Raji (cell line): ENCODE measurements around the gene PTK7.

Experiments
- POLR2A ChIP-seq: IDR thresholded peaks from 2 replicates; pipeline ENCODE4 v1.6.1; 2011; ENCODE audit warnings: low read depth, low read length, control low read depth; ENCODE audit not compliant: insufficient read depth

PTK7 gene

DNA sequence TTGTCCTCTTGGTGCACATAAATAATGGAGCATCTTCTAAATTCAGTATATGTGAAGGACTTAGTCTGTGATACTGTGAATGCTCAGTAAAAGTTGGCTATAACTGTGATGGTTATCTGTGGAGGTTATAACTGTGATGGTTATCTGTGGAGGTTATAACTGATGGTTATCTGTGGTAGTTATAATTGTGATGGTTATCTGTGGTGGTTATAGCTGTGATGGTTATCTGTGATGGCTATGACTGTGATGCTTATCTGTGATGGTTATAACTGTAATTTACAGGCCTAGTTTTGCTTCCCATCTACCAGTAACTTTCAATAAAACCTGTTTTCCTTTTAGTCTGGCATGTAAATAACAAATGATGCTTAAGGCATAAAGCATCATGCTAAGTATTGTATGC, 16.5 kb downstream of the PTK7 start:
- no peak for TF ChIP-seq POLR2A

DNA sequence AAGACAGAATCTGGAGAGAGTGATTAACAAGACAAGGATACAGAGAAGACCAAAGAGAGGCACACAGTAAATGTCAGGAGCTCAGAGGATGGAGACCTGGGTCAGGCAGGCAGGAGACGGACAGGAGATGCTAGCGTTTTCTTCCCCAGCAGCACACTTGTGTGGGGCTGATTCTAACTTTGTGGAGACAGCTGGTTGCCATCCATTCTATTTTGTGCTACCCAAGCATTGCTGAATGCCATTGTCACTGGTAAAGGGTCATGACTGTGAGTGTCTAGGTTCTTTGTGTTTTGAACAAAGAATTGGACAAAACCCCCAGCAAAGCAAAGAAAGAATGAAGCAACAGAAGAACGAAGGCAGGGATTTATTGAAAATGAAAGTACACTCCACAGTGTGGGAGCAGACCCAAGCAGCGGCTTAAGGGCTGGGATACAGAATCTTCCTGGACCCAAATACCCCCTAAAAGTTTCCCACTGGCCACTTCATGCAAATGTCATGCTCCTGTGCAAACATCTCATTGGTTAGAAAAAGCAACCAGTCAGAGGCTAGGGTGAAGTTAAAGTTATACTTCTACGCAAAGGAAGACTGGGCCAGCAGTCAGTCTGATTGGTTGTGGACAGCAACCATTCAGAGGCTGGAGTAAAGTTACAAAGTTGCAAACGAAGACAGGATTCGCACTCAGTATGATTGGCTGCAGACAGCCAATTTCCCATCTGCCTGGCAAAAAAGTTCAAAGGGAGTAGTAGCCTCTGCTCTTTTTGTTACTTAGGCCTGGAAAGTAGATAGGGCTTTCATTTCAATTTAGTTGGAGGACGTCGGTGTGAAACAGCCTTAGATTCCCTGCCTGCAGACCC, 17.5 kb downstream of the PTK7 start:
- no peak for TF ChIP-seq POLR2A

DNA sequence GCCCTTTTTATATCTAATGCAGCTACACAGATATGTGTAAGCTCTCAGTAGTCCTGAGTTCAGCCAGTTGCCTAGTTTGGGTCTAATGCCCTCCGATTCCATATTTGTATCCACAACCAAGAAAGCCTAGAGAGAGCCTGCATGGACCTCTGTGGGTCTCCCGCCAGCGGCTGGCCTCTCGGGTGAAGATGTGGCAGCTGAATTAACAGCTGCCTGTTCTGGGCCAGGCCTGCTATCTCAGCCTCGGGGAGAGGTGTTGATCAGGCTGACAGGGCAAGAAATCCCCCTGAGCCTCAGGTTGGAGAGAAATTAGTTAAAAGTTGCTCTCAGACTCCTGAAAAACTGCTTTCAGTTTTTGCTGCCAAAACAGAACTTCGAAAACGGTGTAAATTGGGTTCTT, 19.8 kb downstream of the PTK7 start:
- TF ChIP-seq POLR2A = no peak

DNA sequence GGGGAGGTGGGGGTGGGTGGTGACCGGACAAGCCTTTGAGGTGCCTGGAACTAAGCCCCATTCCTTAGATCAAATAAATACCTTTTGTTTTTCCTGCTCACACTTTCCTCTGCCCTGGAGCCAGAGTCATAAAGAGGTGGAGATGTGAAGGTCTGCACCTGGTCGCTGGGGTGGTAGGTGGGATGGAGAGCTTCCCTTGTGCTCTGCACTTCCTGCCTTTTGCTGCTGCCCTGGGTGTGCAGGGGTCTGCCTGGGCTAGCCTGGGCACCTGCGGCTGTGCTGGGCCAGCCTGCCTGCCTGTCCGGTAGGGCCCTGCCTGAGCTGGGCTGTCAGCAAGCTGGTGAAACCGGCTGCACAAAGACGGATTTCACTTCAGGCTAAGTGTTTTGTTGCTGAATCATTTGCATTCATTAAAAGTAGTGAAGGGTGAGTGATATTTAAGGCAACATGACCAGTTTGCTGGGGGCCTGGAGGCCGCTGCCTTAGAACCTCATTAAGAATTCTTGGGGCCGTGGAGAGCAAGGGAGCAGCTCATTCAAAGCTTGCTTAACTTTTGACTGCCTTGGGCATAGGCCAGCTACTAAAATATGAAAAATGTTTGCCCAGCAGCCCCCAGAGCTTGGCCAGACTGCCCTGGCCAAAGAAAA, 20.5 kb downstream of the PTK7 start:
- no peak for TF ChIP-seq POLR2A

DNA sequence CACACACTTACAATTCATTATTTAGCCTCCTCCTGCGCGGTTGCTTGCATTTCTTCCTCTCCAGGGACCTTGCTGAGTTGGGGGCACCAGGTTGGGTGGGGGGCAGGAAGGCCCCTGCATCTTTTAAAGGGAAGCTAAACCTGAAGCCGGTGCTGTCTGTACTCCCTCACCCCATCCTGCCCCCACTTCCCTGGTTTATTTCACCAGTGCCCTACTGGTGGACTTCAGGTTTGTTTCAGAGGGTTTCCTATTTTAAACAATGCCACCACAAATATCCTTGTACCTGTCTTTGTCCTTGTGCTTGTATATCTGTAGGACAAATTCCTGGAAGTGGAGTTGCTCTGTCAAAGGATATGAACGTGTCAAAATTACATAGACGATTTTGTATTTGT, 21.0 kb downstream of the PTK7 start:
- no peak for TF ChIP-seq POLR2A

DNA sequence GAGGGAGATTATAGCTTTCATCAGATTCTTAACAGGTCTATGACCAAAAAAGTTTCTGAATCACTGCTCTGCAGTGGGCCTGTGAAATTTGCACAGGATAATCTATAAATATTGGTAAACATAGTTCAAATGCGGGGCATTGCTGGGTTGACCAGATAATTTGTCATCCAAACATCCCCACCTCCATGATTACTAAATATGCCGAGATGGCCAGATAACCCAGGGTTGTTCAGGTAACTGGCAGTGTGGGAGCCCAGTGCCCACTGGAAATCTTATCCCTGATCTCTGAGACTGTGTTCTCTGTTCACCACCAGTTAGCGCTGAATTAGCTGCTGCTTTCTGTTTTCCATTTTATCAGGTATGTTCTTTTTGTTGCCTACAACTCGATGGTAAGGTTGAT, 21.4 kb downstream of the PTK7 start:
- TF ChIP-seq POLR2A = no peak

DNA sequence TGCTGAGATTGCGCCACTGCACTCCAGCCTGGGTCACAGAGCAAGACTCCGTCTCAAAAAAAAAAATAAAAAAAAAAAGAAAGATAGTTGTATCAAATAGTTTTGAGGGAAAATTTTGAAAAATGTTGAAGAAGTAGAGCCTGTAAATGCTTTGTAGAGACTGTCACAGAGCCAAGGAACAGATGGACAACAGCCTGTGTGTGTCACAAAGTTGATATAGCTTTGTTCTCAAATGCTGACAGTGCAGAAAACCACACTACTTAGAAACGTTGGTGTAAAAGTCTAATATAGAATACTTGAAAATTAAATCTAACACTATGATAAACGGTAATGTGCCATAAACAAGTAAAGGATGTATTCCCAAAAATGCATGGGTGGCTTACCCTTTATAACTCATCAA, 25.4 kb downstream of the PTK7 start:
- no peak for TF ChIP-seq POLR2A

DNA sequence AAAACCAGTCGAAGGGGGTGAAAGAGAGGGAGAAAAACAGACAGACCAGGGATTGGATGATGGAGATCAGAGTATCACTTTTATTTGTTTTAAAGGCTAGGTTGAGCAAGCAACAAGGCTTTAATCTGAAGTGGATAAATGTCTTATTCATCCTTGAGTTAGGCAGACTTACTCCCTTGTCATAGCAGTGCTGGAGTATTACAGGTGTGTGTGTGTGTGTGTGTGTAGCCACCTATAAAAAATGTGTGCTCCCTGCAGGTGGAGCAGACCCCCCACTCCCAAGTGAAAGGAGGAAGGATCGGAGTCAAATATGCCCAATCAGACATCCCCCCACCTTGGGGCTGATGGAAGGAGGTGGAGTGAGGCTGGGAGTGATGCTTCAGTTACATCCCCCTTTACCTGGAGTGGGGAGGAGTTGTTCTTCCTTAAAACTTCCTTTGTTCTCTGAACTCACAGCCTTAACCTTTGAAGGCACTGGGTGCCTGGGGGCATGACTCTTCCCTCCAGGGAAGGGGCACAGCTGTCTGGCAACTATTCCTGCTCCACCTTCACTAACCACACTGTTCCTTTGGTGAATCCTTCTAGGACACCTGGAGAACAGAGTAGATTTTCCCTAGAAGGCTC, 27.3 kb downstream of the PTK7 start:
- no peak for TF ChIP-seq POLR2A

DNA sequence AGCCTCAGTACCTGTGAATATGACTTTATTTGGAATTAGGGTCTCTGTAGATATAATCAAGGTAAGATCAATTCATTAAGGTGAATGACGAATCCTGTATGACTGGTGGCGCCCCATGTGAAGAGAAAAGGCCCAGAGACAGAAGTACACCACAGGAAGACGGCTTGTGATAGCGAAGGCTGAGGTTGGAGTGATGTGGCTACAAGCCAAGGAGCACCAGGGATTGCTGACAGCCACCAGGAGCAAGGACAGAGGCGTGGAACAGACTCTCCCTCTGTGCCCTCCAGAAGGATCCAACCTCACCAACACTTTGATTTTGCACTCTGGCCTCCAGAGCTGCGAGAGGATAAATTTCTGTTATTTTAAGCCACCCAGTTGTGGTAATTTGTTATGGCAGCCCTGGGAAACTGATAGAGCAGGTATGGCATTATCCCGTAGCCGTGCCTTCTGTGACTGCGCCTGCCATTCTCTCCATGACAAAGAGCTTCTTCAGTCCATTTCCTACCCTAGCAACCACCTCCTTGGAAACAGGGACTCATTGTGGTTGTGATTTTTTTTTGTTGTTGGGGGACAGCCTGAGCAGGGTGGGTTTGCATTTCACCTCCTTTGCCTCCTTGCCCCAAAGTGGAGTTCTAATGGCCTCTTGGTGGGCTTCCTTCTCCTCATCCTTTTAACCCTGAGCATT, 29.6 kb downstream of the PTK7 start:
- no peak for TF ChIP-seq POLR2A

DNA sequence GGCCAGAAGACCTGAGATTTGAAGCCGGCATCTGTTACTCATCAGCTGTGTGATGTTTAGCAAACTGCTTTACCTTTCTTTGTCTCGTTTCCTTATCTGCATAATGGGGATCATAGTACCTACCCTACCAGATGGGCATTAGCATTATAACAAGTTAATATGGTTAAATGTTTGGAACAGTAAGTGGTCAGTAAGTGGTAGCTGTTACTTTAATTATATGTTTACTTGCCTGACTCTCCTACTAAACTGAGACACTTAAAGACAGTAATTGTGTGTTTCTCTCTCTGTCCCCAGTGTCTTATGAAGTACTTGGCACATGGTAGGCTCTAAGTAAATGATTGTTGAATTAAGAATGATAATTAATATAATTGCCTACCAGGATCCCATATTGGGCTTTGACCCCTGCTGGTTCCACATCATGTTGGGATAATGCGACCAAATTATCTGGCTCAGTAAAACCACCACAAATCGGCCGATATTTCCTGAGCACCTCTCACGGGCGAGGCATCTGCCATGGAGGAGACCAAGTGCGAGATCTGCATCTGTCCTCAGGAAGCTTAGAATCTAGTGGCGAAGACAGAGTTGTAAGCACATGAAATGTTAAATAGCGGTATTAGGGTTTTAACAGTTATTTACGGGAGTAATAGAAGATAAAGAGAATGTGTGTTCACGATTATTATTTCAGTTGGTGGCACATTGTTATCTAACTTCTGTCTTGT, 31.4 kb downstream of the PTK7 start:
- no peak for TF ChIP-seq POLR2A

DNA sequence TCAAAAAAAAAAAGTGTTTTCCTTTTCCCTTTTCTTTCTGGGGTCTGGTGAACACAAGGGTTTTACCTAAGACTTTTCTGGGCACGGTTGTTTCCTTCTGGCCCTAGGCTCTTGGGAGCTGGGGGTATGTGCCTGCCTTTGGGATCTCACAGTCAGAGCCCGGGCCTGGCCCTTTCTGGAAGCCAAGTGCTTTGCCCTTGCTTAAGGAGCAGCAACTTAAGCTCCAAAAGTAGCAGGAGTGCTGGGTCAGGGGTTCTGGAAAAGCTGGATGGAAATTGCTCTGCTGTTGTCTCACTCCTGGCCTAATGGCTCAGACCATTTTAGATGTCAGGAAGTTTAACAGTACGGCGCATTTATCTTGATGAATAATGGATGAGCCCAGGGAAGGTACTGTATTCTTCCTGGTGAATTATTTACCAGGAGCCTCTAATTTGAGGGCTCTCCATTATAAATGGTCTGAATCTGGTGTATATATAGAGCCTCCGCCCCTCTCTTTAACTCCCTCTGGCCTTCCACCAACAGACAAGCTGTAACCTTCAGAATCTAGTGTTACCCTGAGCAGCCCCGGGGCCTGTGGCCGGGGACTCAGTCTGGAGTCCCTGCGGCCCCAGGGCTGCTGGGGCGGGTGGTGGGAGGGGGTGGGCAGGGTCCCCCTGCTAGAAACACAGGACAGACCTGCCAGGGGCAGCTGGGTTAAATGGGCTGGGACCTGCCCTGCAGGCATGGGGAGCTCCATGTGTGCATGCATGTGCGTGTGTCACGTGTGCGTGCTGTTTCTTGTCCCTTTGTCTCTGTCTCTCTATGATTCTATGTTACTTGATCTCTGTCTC, 37.5 kb downstream of the PTK7 start:
- no peak for TF ChIP-seq POLR2A

DNA sequence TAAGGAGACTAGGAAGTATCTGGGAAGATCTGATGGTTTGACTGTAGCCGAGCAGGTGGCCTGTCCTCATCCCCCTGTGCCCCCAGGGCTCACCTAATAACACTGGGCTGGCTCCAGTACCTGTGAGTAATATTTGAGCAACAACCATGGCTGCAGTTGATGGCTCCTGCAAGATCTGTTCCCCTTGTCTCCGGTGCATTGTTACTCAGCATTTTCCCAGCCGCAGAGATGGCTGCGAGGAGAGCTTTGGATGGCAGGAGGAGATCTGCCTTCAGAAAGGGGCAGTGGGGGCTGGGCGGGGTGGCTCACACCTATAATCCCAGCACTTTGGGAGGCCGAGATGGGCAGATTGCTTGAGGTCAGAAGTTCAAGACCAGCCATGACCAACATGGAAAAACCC, 39.3 kb downstream of the PTK7 start:
- TF ChIP-seq POLR2A = no peak

DNA sequence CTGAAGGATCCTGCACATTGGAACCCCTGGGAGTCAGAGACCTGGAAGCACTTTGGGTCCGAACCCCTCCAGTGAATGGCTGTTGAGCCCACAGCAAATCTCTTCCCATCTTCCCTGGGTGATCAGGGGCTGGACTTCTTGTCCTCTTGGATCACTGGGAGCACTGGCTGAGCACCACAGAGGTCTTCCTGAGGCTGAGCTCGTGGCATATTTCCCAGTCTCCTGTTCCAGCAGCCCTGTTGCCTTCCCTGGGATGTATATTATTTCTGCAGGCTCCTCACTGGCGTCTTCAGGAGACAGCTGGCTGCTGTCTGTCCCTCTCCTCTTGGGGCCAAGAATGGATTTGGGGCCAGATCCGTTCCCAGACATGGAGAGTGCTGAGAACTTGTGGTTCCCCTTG, 43.4 kb downstream of the PTK7 start:
- TF ChIP-seq POLR2A = no peak

DNA sequence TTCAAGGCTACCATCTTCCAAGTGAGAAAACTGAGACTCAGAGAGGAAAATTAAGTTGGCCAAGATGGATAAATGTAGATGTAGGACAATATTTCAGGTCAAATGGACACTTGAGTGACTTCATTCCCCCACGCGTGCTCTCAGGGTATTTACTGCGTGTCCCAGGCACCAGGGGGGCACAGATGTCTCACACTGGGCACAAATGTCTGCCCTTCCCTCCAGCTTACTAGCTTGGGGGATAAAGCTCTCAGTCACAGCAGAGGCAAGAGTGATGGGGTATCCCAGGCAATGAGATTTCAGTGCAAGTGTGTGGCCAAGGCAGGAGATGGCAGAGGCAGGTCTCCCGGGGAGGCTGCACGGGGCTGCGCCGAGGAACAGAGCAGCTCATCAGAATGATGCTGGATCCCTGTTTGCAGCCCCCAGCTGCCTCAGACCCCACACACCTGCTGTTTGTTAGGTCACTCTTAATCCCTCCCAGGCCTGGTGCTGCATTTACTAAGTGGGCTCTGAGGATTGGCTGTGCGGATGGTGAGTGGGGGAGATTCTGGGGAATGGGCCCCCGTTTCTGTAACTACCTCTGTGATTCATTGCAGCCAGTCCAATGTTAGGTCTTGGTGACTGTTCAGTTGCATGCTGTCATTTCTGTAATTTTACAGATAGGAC, 44.1 kb downstream of the PTK7 start:
- TF ChIP-seq POLR2A = no peak
